Right lung (tissue), 5 donors: Measurements from ENCODE around the gene PPDPF. TPM values are rescaled to one million over a fixed set of nuclear protein-coding genes. Genes with fewer than 3 reads are reported as not detected.
A peak's percentile ranks its signal among the peaks of the same experiment; 100 is the strongest.
"Not testable (repeated sequence)": the region's sequence is repeated elsewhere in the genome, so short reads cannot be mapped to it uniquely, and the experiment has no call there.

Source experiments
- DNase-seq, 2 donors: peaks; one replicate each; pipeline ENCODE4 v3.0.0-alpha.2; 2013
- polyA plus RNA-seq, 5 donors: library from polyadenylated mRNA; unstranded; fragments of 120-200 nt; gene quantifications; one replicate each; pipeline versions ENCODE4 v1.2.1 to v1.2.3, GENCODE V29; 2013; ENCODE audit warnings: inconsistent platforms in 1 of 5, low replicate concordance in 1 of 5; ENCODE audit not compliant: insufficient read length in 5 of 5, insufficient read depth in 1 of 5

Gene PPDPF
- polyA plus RNA-seq, 5 donors: 140 to 601 (median 282) TPM

GRCh38 chr20:63546956-63547724 lies 26.6 kb downstream of the PPDPF start:
- no peak for DNase-seq

DNA sequence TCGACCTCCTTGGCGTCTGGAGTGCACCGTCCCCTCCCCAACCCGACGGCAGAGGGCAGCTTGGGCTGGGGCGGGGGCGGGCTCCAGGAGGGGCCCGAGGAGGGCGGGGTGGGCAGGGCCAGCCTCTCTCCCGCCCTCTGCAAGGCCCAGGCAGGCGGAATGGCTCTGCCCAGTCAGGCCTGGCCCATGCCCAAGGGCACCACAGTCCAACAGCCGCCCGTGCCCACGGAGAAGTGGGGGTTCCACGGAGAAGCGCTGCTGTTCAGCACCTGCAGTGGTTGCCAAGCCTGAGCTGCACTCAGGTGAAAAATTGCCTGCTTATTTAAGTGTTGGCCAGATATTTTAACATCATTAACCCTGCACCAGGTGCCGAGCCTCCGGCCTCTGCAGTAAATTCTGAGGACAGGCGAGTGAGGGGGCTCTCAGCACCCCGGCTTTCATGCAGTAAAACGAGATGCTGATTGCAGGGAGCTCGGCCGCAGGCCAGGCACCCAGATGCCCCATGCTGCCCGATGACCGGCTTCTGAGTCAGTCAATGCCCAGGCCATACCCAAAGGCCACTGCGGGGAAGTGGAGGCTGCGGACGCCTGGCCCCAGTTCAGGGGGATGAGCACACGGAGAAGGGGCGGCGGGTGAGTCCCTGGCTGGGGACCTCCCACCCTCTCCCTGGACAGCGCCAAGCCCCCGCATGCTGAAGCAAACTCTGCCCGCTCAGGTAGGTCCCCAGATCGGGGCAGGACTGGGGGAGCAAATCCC lies 27.3 kb downstream of the PPDPF start, which contains the start of gene SRMS:
TSS of gene SRMS (minus strand) at position 25 of the 756 bp plus-strand sequence. CDS start 286 bp downstream, outside the sequence.
- no peak for DNase-seq

DNA sequence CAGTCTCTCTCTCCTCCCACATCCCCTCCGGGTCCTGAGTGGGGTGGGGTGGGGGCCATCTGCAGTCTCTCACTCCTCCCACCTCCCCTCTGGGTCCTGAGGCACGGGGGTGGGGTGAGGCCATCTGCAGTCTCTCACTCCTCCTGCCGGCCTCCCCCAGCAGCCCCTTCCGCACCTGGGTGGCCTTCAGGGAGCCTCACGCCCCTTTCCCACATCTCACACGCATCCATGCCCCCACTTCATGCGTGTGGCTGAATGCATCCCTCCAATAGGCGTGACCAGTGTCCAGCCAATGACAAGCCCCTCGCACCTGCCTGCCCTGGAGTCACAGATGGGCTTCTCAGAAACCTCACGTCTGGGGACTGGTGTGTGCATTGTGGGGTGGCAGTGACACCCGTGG lies 28.0 kb downstream of the PPDPF start:
- no peak for DNase-seq

DNA sequence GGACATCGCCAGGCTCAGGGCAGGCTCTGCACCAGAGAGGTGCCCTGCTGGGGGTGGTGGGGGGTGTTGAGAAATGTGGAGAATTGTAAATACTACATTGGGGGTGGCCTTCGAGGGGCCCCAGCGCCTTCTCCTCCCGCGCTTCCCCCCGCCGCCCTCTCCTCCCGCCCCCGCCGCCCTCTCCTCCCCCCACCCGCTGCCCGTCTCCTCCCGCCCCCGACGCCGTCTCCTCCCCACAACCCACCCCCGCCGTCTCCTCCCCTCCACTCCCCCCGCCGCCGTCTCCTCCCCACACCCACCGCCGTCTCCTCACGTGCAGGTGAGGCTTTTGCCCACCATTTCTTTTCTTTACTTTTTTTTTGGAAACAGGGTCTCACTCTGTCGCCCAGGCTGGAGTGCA lies 28.5 kb downstream of the PPDPF start:
- no peak for DNase-seq

DNA sequence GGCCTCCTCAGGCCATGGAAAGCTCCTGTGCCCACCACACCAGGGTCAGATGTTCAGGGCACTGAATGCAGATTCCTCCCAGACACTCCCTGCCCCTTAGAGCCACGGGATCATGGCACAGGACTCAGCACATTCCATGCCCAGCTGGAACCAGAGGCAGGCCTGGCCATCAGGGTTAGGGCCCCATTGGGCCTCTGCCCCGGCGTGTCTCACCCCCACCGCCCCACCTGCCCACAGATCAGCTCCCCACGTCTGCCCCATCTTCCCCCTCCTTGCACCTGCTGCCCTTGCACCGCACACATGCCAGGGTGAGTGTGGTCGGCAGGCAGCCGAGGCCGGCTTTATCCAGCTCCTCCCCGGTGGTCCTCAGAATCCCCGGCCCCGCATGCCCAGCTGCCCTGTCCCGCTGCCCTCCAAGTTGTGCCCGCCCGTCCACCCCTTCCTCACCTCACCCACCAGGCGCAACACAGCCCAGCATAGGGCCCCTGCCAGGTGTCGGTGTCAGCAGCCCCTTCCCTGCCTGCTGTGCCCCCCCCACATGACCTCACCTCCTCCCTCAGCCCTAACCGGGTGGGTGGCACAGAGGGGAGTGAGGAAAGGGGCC lies 29.2 kb downstream of the PPDPF start:
- no peak for DNase-seq

DNA sequence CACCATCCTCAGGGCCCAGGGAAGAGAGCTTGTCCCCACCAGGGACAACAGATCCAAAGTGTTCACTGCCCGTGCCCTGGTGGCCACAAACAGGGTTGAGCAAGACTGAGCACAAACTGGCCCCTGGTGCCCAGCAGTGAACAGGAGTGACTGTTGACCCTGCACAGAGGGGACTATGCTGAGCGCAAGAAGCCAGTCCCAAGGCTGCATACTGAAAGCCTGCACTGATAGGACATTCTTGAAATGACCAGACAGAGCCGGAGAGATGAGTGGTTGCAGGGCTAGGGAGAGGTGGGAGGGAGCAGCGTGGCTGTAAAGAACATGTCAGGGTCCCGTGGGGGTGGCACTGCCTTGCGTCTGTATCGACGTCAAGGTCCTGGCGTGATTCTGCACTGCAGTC lies 30.5 kb downstream of the PPDPF start:
- DNase-seq: no peak

GRCh38 chr20:63552481-63553249 lies 32.1 kb downstream of the PPDPF start:
- DNase-seq: no peak

DNA sequence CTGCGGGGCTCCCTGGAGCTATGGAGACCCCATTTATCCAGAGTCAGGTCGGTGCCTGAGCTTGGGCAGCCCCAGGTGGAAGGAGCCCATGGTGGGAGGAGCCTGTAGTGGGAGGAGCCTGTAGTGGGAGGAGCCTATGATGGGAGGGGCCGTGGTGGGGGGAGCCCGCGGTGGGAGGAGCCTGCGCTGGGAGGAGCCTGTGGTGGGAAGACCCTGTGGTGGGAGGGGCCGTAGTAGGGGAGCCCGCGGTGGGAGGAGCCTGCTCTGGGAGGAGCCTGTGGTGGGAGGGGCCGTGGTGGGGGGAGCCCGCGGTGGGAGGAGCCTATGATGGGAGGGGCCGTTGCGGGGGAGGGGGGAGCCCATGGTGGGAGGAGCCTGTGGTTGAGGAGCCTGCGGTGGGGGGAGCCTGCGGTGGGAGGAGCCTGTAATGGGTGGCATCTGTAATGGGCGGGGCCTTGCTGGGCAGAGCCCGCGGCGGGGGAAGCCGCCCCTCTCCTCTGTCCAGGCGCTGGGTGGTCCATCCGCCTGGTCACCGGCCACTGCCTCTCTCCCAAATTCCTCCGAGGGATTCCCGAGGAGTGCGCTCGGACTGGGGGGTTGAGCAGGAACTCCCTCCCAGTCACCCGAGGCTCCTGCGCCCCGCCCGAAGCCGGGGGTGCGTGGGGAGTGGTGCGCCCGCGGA lies 32.8 kb downstream of the PPDPF start:
- peak; percentile 50 to 61 for DNase-seq

DNA sequence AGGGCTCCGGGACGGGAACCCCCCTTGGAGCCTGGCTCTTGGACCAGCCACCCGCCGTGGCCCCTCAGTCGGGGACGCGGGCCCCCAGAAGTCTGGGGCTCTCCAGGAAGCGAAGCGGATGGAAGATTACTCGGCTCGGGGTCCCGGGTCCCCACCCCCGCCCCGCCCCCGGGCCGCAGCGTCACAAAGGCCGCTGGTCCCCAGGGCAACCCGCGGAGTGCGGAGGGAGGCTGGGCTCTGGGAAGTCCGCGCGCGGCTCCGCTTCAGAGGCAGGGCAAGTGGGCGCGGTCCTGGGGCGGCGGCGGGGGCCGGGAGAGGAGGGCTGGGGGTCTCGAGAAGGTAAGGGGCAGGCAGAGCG lies 33.3 kb downstream of the PPDPF start, which contains the start of gene FNDC11:
TSS of gene FNDC11 (plus strand) at position 227 of the 358 bp plus-strand sequence. CDS start 1,505 bp downstream, outside the sequence.
- DNase-seq: peak; percentile 32 to 48

DNA sequence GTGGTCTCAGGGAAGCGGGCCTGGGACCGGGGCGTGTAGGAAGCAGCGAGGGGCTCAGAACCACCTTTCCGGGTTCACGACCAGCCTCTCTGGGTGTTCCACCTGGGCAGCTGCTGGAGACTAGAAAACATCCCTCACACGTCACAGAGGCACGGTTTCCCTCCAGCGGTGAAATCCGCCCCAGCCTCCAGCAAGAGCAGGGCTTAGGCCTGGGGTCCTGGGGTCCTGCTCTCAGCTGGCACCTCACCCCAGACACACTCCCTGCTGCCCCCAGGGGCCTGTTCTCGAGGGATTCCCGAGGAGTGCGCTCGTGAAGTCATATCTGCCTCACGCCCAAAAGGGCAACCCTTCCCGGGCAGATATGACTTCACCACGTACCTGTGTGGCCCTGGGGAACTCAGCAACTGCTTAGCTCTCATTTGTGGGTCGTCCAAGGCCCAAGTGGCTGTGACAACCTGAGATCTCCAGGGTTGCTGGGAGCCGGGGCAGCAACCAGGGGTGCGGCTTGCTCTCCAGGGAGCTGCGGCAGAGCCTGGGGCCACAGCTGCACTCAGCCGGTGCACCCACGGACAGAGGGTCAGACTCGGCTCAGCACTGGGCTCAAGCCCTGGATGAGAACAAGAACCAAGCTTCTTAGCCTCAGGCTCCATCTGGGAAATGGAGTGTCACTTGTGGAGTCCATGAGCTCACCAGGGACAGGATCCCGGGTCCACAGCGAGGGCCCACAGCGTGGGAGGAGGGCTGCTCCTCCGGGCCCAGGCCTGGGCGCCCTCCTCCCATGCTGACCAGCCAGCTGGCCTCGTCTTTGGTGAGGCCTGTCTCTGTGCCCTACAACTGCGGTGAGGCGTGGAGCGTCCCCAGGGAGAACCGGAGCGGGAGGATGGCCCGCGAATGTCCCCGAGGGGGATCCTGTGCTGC lies 34.1 kb downstream of the PPDPF start:
- no peak for DNase-seq

GRCh38 chr20:63555661-63556381 lies 35.3 kb downstream of the PPDPF start:
- DNase-seq: no peak

DNA sequence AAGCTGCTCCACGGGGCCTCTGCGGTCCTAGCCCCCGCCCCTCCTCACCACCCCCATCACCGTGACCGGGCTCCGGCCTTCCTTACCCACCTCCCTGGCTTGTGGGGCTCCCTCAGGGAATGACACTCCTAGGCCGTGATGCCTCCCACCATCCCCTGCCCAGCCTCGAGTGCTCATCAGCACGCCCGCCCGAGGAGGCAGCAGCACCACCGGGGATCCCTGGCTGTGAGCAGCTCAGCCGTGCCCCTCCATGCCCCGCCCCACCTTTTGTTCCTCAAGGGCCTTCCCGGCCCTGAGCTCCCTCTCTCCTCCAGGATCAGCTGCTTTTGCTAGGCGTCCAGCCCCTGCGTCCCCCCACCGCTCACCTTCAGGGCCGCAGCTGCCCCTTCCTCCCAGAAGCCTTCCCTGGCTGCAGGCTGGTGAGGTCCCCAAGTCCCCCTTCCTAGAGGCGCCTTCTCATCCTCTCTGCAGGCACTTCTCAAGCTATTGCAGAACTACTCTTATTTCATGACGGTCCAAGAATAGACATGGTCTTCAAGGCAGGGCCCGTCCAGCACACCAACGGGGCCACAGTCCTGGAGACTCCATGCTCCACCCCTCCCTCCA lies 36.4 kb downstream of the PPDPF start:
- DNase-seq: no peak

DNA sequence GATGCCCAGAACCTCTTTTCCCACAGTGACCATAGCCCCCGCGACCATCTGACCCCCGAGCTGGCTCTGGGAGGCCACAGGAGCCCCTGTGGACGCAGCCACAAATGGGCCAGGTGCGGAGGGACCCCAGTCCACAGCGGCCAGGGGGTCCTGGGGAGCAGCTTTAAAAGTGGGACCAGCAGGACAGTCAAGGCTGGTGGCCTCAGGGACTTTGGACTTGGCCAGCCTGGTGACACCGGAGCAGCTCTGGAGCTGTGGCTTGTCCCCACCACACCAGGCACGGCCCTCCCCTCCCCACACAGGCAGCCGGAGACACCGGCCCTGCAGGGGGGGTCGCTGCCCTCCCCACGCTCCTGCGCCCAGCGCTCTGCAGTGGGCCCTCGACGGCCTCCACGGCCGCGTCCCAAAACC lies 36.9 kb downstream of the PPDPF start:
- DNase-seq: no peak

DNA sequence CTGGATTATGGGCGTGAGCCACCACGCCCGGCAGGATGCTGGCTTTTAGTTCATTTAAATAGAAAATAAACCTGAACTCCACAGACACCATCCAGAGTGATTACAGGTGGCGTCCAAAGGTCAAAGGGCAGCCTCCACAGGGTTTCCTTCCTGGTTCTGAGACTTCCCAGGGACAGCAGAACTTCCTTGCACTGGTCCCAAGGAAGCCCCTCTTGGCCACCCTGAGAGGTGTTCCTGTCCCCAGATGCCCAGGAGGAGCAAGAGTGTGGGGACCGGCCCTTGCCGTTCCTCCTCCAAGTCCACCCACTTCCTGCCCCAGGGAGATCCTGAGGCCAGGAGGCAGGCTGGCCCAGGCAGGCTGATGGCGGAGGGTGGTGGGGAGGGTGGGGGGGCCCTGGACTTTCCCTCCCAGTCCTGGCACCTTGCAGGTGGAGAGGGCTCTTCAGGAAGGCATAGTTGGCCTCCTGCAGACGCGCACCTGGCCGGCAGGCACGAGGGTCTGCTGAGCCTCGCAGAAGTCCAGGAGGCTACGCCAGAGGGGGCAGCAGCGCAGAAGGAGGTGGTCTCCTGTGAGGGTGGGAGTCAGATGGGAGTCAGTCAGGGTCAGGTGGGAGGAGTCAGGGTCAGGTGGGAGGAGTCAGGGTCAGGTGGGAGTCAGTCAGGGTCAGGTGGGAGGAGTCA lies 38.4 kb downstream of the PPDPF start:
- DNase-seq: no peak

DNA sequence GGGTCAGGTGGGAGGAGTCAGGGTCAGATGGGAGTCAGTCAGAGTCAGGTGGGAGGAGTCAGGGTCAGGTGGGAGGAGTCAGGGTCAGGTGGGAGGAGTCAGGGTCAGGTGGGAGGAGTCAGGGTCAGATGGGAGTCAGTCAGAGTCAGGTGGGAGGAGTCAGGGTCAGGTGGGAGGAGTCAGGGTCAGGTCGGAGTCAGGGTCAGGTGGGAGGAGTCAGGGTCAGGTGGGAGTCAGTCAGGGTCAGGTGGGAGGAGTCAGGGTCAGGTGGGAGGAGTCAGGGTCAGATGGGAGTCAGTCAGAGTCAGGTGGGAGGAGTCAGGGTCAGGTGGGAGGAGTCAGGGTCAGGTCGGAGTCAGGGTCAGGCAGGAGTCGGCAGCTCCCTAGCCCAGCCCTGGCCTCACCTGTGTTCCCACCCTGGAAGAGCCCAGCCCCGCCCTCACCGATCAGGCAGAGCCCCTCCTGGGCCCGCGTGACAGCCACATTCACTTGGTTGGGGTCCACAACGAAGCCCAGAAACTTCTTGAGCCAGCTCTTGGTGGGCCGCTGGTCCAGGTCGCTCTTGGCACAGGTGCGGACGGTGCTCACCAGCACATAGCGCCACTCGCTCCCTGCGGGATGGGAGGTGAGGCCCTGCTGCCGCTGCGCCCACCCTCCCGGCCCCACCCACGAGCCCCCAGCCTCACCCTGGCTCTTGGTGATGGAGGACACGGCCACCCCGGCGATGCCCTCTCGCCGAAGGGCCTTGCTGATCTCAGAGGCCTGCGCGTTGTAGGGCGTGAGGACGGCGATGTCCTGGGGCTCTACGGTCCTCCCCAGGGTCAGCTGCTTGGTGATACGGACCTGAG lies 39.1 kb downstream of the PPDPF start:
- DNase-seq: not testable (repeated sequence)

- DNase-seq: no peak
Observed at GRCh38 chr20:63560333-63560805, 39.8 kb downstream of the PPDPF start.
